Right lung (tissue), 10 donors: Measurements from ENCODE around the gene PRDX4. TPM values are rescaled to one million over a fixed set of nuclear protein-coding genes. Genes with fewer than 3 reads are reported as not detected.
"Not testable (repeated sequence)": the region's sequence is repeated elsewhere in the genome, so short reads cannot be mapped to it uniquely, and the experiment has no call there.

Source experiments
- DNase-seq, 2 donors: peaks; one replicate each; pipeline ENCODE4 v3.0.0-alpha.2; 2013
- long read RNA-seq, 8 donors: transcript quantifications; one replicate each; lab custom pipeline, GENCODE V29; 2026
- polyA plus RNA-seq, 5 donors: library from polyadenylated mRNA; unstranded; fragments of 120-200 nt; gene quantifications; one replicate each; pipeline versions ENCODE4 v1.2.1 to v1.2.3, GENCODE V29; 2013; ENCODE audit warnings: inconsistent platforms in 1 of 5, low replicate concordance in 1 of 5; ENCODE audit not compliant: insufficient read length in 5 of 5, insufficient read depth in 1 of 5

Gene PRDX4
- 100 to 1,000 TPM in 4 of 5 donors, 10 to 100 TPM in 1; 98.6 to 121 (median 106) TPM for polyA plus RNA-seq
- long read RNA-seq, donor 1, transcript PRDX4-202 (7 exons, 1,005 nt): major isoform, 136 of 175 reads
- long read RNA-seq, donor 1, partial matches to known transcripts: 37 of 175 reads
- long read RNA-seq, donor 1, other reads (novel, unspliced or antisense): 0 of 175 reads
- long read RNA-seq, donor 2, transcript PRDX4-202 (7 exons, 1,005 nt): major isoform, 51 of 52 reads
- long read RNA-seq, donor 2, partial matches to known transcripts: 0 of 52 reads
- long read RNA-seq, donor 2, other reads (novel, unspliced or antisense): 0 of 52 reads
- long read RNA-seq, donor 3, transcript PRDX4-202 (7 exons, 1,005 nt): major isoform, 97 of 118 reads
- long read RNA-seq, donor 3, partial matches to known transcripts: 21 of 118 reads
- long read RNA-seq, donor 3, other reads (novel, unspliced or antisense): 0 of 118 reads
- long read RNA-seq, donor 4, transcript PRDX4-202 (7 exons, 1,005 nt): major isoform, 53 of 70 reads
- long read RNA-seq, donor 4, partial matches to known transcripts: 15 of 70 reads
- long read RNA-seq, donor 4, other reads (novel, unspliced or antisense): 0 of 70 reads
- long read RNA-seq, donor 5, transcript PRDX4-202 (7 exons, 1,005 nt): major isoform, 129 of 146 reads
- long read RNA-seq, donor 5, partial matches to known transcripts: 10 of 146 reads
- long read RNA-seq, donor 5, other reads (novel, unspliced or antisense): 5 of 146 reads
- long read RNA-seq, donor 6, transcript PRDX4-202 (7 exons, 1,005 nt): major isoform, 104 of 129 reads
- long read RNA-seq, donor 6, partial matches to known transcripts: 21 of 129 reads
- long read RNA-seq, donor 6, other reads (novel, unspliced or antisense): 0 of 129 reads
- long read RNA-seq, donor 7, transcript PRDX4-202 (7 exons, 1,005 nt): major isoform, 74 of 76 reads
- long read RNA-seq, donor 7, partial matches to known transcripts: 0 of 76 reads
- long read RNA-seq, donor 7, other reads (novel, unspliced or antisense): 0 of 76 reads
- long read RNA-seq, donor 8, transcript PRDX4-202 (7 exons, 1,005 nt): major isoform, 36 of 36 reads
- long read RNA-seq, donor 8, partial matches to known transcripts: 0 of 36 reads
- long read RNA-seq, donor 8, other reads (novel, unspliced or antisense): 0 of 36 reads

GRCh38 chrX:23667239-23668177 is at the start of gene PRDX4:
Gene PRDX4, plus strand, starts transcription at chrX:23667493. Its CDS starts 78 bp downstream, at chrX:23667571.
- DNase-seq: peak; percentile 87 to 88

DNA sequence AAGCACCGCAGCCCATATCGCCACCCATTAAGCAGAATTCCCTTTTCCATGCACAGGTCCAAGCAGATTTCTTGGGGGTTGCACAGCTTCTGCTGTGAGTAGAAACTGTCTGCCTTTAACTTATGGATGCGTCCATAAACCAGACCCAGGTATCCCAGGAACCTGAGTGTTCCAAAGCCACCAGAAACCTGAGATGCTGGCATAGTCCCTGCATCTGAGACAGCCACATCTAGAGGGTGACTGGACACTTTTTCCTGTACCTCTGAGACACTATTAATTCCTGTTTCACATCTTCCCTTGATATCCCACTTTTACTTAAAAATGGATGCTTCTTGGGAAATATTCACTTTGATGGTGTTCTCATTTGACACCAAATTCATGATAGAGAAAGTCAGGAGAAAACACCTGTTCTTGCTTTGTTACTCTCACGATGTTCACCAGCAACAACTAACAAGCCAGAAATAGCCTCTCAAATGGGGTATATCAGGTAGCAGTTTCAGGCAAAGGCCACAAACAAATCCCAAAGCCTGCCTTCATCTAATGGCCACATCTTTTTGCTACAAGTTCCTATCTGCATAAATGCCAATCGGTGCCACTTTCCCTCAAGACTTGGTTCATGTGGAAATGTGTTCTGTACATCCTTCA is 45.5 kb upstream of the PRDX4 start:
- no peak for DNase-seq

DNA sequence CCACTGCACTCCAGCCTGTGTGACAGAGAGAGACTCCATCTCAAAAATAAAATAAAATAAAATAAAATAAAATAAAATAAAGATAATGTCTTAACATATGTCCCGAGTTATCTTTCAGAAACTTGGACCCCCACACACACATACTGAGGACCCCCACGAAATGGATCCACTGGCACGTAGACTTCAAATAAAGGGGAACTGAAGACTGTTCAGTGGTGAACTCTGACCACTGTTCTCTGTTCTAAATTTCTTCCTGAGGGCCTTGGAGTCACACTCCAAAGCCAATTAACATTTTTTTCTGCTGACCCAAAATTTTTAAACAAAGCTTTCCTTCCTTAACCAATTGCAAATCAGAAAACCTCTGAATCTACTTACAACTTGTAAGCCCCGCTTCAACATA is 43.5 kb upstream of the PRDX4 start:
- no peak for DNase-seq

DNA sequence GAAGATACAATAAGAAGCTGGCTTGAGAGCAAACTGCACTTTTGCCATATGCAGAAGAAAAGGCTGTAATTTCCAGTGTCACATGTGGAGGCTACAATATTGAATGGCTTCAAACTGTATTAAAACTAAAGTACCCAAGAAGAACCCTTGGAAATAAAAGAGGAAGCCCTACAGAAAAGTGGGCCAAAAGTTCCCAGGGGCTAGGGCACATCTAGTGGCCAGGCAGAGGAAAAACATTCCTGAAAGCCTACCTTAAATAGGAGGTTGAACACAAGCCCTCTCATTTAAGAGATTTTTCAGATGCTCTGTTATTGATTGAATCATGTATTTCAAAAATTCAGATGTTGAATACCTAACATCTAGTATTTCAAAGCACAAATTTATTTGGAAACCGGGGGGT is 40.6 kb upstream of the PRDX4 start:
- DNase-seq: no peak

- no peak for DNase-seq
Observed at GRCh38 chrX:23628131-23628530, 39.2 kb upstream of the PRDX4 start.

- no peak for DNase-seq
Observed at GRCh38 chrX:23631136-23631535, 36.2 kb upstream of the PRDX4 start.

DNA sequence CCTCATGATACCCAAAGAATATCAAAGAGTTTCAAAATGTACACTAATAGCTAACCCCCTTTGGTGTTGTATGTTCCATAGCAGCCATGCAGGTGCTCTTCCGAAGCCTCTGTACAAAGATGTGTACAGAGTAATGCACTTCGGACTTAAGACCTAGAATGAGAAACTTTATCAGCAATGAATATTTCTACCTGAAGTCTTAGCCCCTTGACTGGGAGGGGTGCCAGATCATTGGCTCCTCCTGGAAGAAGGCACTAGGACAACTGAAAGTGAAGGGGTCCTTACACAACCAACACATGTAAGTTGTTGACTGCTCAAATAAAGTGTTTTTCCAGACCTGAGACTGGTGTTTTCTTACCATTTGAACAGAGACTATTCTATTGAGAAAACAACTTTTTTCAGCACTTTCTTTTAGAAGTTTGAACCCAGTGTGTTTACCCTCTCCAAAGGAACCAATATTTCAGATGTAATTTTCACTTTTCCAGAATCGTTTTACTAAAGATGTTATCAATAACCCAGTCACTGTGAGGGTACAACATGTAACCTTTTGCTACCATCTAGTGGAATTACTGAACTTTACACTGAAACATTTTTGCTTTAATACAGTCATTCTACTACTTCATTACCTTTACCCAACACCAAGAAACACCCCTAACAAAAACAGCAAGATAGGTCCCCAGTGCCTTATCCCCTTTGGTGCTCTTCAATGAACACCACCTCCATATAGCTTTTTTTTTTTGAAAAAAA is 33.3 kb upstream of the PRDX4 start:
- DNase-seq: no peak

GRCh38 chrX:23637187-23637586 is 30.1 kb upstream of the PRDX4 start:
- no peak for DNase-seq

DNA sequence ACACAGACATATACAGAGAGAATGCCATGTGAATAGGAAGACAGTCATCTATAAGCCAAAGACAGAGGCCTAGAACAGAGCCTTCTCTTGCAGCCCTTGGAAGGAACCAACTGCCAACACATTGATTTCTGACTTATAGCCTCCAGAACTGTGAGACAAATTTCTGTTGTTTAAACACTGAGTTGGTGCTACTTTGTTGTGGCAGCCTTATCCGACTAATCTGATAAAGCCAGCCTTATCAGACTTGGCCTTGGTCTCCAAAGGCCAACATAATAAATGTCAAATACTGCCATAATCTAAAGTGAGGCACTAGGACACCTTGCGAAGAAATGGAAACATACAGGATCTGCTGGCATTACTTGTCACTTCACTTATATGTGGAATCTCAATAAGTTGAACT is 24.3 kb upstream of the PRDX4 start:
- DNase-seq: no peak

DNA sequence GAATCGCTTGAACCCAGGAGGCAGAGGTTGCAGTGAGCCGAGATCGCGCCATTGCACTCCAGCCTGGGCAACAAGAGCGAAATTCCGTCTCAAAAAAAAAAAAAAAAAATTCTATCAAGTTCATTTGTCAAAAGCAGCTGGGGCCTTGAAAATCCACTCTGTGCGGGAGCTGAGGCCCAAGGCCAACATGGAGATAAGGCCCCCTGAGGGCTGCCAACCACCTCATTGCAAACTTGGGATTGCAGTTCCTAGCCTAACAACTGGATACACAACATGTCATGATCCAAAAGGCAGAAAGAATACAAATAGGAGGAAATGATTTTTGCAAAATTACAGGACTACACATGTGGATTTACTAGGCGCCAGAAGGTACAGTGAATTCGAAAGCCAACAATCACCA is 22.5 kb upstream of the PRDX4 start:
- DNase-seq: peak; percentile 49 to 60

DNA sequence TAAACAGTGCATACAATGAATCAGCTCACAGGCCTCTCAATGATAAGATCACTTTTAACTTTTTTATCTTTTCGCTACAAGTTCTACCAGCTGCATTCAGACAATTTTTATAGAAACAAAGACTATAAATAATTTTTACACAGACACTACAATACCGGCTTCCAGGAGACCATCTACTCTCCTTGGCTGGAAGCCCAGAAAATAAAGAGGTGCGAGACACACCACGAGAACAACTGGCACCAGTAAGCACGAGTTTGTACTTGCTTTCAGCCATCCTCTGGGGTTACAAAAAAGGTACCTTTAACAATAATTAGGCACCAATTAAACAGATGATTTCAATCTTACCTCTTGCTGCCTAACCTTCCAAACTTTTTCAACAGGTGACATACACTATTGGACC is 11.2 kb upstream of the PRDX4 start:
- DNase-seq: no peak

GRCh38 chrX:23656684-23657083 is 10.6 kb upstream of the PRDX4 start:
- DNase-seq: no peak

DNA sequence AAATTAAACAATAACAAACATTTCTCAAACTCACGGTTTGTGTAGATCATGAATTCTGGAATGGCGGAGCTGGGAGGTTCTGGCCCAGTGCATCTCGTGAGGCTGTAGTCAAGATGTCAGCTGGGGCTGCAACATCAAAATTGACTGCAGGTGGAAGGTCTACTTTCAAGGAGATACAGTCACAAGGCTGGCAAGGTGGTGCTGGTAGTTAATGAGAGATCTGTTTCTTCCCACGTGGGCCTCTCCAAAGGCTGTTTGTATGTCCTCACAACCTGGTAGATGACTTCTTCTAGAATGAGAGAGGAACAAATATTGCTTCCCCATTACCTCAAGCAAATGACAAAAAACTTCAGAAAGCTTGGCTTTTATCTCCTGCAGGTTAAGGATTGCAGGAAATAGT is 8.0 kb upstream of the PRDX4 start:
- no peak for DNase-seq

DNA sequence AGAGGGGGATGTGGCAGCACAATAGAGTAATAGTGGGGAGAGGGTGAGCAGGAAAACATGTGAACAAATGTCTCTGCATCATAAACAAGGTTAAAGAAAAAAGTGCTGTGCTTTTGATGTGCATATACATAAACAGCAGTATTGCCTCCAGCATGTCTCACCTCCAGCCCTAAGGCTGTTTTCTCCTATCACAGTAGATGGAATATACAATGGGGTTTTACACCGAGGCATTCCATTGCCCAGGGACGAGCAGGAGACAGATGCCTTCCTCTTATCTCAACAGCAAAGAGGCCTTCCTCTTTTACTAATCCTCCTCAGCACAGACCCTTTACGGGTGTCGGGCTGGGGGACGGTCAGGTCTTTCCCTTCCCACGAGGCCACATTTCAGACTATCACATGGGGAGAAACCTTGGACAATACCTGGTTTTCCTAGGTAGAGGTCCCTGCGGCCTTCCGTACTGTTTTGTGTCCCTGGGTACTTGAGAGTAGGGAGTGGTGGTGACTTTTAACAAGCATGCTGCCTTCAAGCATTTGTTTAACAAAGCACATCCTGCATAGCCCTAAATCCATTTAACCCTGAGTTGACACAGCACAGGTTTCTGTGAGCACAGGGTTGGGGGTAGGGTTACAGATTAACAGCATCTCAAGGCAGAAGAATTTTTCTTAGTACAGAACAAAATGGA is 7.1 kb upstream of the PRDX4 start:
- DNase-seq: not testable (repeated sequence)

GRCh38 chrX:23660766-23661132 is 6.5 kb upstream of the PRDX4 start:
- no peak for DNase-seq

- no peak for DNase-seq
Observed at GRCh38 chrX:23661671-23662070, 5.6 kb upstream of the PRDX4 start.

GRCh38 chrX:23662187-23662586 is 5.1 kb upstream of the PRDX4 start:
- DNase-seq: no peak

- DNase-seq: no peak
Observed at GRCh38 chrX:23662853-23663252, 4.4 kb upstream of the PRDX4 start.

DNA sequence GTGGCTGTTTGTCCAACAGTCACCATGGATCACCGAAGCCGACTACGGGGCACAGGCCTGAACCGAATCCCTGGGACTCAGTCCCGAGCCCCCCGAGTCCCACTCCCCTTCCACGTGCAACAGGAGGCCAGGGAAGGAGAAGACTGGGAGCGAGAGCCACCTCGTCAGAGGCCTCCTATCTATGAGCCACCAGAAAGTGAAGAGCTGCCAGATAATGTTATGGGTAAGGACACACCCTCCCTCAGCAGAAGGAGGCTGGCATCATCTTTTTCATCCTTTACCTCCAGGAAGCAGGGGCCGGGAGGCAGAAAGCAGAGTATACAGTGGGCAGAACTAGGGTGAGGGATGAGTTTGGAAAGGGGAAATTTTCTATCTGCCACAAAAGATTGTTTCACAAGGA is 2.8 kb upstream of the PRDX4 start:
- no peak for DNase-seq
